Left lobe of liver (tissue), 2 donors: ENCODE measurements around the gene FAM217A. TPM values are rescaled to one million over a fixed set of nuclear protein-coding genes. Genes with fewer than 3 reads are reported as not detected.
A peak's percentile ranks its signal among the peaks of the same experiment; 100 is the strongest.
"Not testable (repeated sequence)": the region's sequence is repeated elsewhere in the genome, so short reads cannot be mapped to it uniquely, and the experiment has no call there.

Experiments used
- ATAC-seq: fragments of 200-7000 bp; cut with Tn5 transposase; one replicate; pipeline ENCODE4 v1.9.1; 2020; ENCODE audit warnings: mild to moderate bottlenecking, moderate library complexity
- DNase-seq: peaks from one replicate; pipeline ENCODE4 v3.0.0-alpha.2; 2020; ENCODE audit warnings: low spot score
- total RNA-seq: library from RNA; stranded (reverse); gene quantifications from one replicate; pipeline ENCODE4 v1.2.1, GENCODE V29; 2021
- donor health status: DM: no; HTN: no; CAD: no; lungs with moderate emphysema.
- donor health status: DM: no; HTN: yes; CAD: no.

FAM217A gene
- total RNA-seq, result not detected

GRCh38 chr6:4078691-4079471 lies at the start of gene FAM217A:
FAM217A (minus strand) TSS chr6:4079137; CDS start chr6:4077414, 1,723 bp downstream.
- DNase-seq, result no peak

DNA sequence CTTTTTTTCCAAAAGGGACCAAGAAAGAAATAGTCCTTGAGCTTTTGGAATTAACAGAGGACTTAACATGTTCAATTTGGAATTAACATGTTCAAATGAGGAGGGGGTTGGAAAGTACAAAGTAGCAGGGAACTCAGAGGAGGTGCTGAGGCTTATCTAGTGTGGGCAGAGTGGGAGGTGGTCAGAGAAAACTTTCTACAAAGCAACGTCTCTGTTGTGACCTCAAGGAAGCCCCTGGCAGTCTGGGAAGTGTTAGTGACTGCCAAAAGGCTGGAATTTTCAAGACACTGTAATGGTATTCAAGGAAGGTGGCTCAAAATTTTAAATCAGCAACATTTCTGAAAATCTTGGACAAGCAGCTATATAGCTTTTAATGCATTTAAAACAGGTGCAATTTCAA lies 49.1 kb upstream of the FAM217A start:
- DNase-seq (no peak), ATAC-seq (no peak)

More at GRCh38 chr6:4078691-4079471, at the start of gene FAM217A:
- ATAC-seq, result no peak

GRCh38 chr6:4125933-4126864 lies 47.3 kb upstream of the FAM217A start:
- DNase-seq (no peak), ATAC-seq (peak; percentile 60)

- no peak for ATAC-seq
- DNase-seq, result no peak
Observed at GRCh38 chr6:4125500-4125899, 46.6 kb upstream of the FAM217A start.

DNA sequence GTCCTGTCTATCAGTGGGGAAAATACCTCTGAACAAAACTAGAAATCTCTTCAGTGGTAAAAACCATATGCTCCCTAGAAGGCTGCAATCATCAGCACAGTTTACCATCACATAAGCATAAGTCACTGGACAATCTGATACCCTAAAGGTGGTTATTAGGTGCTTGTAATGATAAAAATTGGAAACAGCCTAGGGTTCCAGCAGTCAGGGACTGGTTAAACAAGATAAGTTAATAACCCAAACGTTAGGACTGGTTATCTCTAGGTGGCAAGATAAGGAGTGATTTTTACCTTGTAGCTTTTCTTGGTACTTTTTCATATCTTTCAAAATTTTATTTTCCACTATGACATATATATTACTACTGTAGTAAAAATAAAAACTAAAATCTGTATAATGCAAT lies 45.4 kb upstream of the FAM217A start:
- ATAC-seq, result no peak

GRCh38 chr6:4115741-4116140 lies 36.8 kb upstream of the FAM217A start:
- no peak for DNase-seq
- no peak for ATAC-seq

More for the DNA sequence above, 45.4 kb upstream of the FAM217A start:
- no peak for DNase-seq

GRCh38 chr6:4114123-4114522 lies 35.2 kb upstream of the FAM217A start:
- DNase-seq, result no peak
- peak; percentile 20 for ATAC-seq

- peak; percentile 38 for ATAC-seq
- no peak for DNase-seq
Observed at GRCh38 chr6:4113649-4114048, 34.7 kb upstream of the FAM217A start.

DNA sequence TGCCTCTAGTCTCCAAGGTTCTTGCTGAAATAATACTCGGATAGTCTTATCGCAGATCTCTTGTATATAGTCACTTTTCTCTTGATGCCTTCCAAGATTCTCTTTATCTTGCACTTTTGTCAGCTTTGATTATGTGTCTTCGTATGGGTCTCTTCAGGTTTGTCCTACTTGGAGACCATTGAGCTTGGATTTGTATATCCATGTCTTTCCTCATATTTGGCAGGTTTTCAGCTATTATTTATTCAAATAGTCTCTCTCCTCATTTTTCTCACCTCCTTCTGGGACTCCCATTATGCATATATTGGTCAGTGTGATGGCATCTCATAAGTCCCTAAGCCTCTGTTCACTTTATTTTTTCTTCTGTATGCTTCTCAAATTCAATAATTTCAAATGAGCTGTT lies 33.4 kb upstream of the FAM217A start:
- DNase-seq (no peak), ATAC-seq (no peak)

GRCh38 chr6:4109363-4109815 lies 30.5 kb upstream of the FAM217A start:
- not testable (repeated sequence) for DNase-seq, ATAC-seq

DNA sequence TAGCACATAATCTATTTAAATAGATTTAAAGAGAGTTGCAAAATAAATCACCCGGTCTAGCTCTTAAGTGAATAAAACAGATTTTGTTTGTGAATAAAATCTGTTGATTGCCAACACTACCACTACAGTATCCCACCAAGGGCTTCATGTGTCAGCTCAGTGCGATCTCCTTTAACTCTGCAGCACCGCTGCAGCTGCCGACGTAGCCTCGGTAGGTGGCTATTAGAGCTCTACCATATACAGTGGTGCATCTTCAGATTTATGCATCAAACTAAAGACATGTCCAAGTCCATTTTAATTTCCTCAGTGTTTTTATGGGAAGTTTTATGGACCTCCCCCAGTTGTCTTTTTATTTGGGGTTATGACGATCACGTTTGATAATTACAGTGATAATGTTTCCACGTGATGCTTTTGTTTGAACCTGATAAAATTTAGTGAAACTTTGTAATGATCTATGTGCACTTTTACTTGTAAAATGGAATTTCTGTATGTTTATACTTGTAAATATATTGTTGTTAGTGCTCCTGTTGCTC lies 29.7 kb upstream of the FAM217A start:
- ATAC-seq (no peak), DNase-seq (no peak)

GRCh38 chr6:4107873-4108272 lies 28.9 kb upstream of the FAM217A start:
- DNase-seq, result no peak
- no peak for ATAC-seq

DNA sequence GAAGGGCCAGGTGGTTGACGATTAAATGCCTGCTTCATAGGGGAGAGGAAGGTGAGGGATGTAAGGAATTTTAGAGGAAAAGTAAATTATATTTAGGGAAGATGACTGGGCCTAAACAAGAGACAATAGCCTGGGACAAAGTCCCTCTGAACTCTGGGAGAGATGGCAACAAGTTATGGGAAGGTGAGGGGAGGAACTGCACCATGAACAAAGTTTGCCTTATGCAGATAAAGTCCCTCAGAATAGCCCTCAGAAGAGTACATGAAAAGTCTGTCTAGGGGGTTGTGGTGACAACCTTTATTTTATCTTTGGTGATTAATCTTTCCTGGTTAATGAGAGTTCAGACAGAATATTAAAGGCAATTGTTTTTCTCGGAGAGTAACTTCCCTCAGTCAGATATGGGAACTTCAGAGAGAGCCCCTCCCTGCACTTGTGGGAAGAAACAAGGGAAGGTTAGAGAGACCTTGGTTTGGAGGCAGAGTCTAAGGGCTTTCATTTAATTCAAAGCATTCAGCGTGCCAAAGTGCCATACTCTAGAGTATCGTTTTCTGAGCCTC lies 27.1 kb upstream of the FAM217A start:
- no peak for ATAC-seq
- DNase-seq, result no peak

- ATAC-seq (no peak), DNase-seq (no peak)
Observed at GRCh38 chr6:4103929-4104328, 25.0 kb upstream of the FAM217A start.

DNA sequence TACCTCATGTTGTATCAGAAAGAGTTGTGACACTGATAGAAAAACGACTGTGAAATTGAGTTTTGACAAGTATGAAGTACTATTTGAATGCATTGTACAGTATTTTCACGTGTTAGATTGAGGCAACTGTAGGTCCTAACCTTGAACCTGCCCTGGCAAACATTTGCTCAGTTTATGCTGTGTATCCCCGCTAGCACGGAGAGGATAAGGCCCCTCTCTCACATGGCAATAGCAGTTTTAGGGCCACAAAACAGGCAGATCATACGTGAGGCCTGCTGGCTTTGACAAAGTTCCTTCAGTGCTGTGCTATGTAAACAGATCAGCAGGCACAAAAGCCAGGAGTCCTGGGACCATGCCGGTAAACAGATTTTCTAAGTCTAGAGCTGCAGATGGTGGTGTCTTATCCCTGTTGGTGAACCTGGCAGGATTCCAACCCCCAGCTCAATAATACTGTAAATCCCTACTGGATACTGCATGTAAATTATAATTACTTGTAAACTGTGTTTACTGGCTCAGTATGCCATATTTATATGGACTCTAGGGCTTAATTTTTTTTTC lies 23.8 kb upstream of the FAM217A start:
- ATAC-seq (peak; percentile 73), DNase-seq (no peak)

- no peak for DNase-seq
- no peak for ATAC-seq
Observed at GRCh38 chr6:4101298-4101697, 22.4 kb upstream of the FAM217A start.

DNA sequence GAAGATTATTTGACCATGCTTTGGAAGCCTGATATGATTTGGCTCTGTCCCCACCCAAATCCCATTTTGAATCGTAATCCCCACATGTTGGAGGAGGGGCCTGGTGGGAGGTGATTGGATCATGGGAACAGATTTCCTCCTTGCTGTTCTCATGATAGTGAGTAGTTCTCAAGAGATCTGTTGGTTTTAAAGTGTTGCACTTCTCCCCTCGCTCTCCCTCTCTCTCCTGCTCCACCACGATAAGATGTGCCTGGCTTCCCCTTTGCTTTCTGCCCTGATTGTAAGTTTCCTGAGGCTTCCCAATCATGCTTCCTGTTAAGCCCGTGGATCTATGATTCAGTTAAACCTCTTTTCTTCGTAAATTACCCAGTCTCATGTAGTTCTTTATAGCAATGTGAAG lies 21.7 kb upstream of the FAM217A start:
- DNase-seq (no peak), ATAC-seq (no peak)

- ATAC-seq (no peak), DNase-seq (no peak)
Observed at GRCh38 chr6:4093288-4093687, 14.4 kb upstream of the FAM217A start.

DNA sequence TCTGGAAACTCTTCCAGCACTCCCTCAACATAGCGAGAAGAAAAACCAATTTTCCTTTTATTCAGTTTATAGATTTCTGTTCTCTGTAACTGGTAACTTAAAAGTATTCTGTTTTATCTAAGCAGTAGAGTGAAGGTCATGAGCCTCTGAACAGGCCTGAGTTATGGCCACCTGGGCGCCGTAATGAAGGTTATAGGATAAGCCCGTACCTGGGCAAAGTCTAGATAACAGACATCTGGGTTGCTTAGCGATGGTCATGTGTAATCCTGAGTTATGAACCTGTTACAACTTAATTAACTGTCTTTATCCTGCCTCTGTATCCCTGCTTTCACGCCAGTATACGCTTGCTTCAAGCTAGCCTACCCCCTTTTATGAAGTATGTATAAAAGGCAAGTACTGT lies 13.0 kb upstream of the FAM217A start:
- no peak for ATAC-seq
- DNase-seq, result no peak

- ATAC-seq, DNase-seq: not testable (repeated sequence)
Observed at GRCh38 chr6:4090043-4090442, 11.1 kb upstream of the FAM217A start.

- no peak for DNase-seq
- ATAC-seq, result no peak
Observed at GRCh38 chr6:4088704-4089103, 9.8 kb upstream of the FAM217A start.
